Right forelimb (tissue), 1 donor: ENCODE data around the gene PARD6G.

ENCODE experiments used
- DNase-seq: peaks from one replicate; pipeline ENCODE4 v3.0.0-alpha.2; 2018

Gene PARD6G

DNA sequence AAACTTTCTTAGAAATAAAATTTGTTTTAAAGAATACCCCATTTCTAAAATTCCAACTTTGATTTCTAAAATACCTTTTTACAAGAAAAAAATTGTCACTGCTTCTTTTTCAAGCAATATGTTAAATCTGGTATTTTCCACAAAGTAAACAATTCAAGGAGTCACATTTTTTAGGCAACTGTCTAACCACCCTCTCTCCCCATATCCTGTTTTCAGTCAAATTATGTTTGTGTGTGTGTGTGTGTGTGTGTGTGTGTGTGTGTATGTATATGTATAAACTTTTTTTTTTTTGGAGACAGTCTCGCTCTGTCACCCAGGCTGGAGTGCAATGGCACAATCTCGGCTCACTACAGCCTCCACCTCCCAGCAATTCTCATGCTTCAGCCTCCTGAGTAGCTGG, 79.0 kb downstream of the PARD6G start:
- peak; percentile 9 for DNase-seq

DNA sequence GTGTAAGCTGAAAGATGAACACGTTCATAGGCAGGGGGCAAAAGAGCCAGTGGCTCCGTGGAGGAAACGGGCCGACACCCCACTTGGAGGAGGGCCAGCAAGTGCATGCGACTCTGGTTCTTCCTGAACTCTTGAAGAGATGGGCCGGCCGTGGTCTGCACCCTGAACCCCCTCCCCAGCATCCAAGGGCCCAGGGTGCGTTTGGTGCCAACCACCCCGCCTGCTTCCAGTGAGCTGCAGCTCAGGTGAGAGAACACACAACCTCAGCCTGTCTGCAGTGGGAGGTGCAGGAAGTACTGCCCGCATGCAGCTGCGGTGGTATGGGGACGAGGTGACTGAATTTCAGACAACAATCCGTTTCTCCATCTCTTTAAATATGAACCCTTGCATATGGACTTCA, 79.4 kb downstream of the PARD6G start:
- peak; percentile 39 for DNase-seq

DNA sequence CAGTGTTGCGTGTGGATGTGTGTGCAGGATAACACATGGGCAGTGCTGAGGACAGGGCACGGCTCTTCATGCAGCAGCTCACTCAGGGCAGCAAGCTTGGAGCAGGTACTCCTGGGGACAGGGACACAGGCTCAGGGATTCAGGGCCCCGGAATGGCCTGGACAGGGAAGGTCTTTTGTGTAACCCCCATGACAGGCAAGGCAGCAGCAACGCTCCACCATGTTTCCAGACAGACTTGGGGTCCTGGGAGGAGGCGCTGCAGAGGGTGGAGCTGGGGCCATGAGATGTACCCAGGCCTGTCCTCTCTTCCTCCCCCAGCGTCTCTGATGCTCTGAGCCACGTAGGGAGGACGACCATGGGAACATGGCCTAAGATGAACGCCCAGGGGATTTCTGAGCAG, 80.0 kb downstream of the PARD6G start:
- peak; percentile 32 for DNase-seq

DNA sequence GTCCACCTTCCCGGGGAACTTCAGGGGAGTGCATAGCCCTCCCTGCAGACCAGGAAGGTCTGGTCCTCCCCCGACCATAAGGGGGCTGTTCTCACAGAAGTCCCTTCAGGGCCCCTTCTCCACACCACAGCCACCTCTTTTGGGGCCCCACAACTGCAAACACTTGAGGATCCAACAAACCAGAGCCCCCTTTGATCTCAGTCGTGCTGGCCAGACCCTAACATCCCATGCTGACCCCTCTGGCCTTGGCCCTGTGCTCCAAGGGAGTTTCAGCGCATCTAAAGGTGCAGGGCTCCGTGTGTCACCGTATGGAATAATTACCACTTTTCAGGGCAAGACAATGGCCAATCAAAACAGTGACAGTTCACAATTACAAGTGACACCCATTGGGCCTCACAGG, 80.6 kb downstream of the PARD6G start:
- peak; percentile 27 for DNase-seq

DNA sequence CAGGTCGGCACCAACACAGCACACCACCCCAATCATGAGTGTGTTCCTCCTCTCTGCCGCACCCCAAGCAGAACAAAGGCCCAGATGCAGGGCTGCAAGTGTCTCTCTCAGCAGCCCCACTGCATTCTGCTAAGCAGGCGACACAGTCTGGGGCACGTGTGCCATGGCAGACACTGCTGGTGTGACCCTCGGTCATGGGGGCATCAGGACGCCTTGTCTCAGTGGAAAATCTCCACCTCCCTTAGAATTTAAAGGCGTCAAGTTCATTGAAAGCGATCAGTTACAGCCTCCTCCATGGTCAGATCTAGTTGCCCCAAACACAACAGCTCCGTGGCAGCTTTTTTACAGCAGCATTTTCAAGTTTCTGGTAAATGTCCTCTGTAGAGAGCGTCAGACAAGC, 81.1 kb downstream of the PARD6G start:
- peak; percentile 19 for DNase-seq

DNA sequence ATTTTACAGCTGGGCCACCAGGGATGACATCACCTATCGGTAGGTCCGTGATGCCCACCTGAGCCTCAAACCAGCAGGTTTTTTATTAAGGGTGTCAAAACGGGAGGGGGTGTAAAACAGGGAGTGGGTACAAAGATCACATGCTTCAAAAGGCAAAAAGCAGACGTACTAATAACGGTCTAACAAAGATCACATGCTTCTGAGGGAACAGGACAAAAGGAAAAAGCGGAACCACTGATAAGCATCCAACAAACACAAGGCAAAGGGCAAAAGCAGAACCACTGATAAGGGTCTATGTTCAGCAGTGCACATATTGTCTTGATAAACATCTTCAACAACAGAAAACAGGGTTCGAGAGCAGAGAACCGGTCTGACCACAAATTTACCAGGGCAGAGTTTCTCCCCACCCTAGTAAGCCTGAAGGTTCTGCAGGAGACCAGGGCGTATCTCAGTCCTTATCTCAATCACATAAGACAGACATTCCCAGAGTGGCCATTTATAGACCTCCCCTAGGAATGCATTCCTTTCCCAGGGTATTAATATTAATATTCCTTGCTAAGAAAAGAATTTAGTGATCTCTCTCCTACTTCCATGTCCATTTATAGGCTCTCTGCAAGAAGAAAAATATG, 82.5 kb downstream of the PARD6G start:
- DNase-seq: peak; percentile 5

DNA sequence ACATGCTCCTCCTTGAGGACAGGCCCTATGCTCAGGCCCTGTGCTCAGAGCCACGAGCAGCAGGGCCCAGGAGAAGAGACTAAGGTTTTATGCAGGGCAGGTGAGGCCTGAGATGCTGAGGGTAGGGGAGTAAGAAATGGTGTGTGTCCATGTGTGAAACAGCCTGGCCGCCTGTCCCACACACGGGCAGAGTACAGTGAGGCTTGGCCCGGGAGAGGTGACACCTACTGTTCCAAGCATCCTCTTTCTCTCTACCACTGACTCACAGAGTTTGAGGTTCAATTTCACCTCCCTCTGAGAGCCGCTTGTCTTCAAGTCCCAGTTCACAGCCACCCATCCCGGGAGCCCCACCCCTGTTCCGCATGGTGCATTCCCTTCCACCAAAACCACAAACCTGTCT, 84.1 kb downstream of the PARD6G start:
- DNase-seq: no peak

DNA sequence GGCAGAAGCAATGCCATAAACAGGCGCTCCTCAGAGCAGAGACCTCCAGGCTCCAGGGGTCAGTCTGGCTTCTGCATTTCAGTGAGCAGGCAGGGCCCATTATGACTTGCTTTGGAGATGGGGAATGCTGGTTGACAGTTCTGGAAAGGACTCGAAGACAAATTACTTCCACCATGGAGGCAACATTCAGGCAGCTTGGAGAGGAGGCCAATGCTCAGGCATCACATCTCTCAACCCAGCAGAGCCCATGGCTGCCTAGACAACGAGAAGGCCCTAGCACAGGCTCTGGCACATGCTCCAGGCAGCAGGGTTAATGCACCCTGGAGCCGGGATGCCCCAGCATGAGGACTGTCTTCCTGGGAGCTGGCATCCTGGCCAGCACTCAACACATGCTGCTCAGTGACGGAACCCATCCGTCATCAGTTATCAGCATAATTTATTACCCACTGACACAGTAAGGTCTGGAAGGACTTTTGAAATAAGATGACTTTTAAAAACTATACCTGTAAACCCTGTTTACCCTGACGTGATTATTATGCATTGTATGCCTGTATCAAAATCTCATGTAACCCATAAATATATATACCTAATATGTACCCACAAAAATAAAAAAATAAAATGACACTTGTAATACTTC, 85.4 kb downstream of the PARD6G start:
- peak; percentile 18 for DNase-seq

DNA sequence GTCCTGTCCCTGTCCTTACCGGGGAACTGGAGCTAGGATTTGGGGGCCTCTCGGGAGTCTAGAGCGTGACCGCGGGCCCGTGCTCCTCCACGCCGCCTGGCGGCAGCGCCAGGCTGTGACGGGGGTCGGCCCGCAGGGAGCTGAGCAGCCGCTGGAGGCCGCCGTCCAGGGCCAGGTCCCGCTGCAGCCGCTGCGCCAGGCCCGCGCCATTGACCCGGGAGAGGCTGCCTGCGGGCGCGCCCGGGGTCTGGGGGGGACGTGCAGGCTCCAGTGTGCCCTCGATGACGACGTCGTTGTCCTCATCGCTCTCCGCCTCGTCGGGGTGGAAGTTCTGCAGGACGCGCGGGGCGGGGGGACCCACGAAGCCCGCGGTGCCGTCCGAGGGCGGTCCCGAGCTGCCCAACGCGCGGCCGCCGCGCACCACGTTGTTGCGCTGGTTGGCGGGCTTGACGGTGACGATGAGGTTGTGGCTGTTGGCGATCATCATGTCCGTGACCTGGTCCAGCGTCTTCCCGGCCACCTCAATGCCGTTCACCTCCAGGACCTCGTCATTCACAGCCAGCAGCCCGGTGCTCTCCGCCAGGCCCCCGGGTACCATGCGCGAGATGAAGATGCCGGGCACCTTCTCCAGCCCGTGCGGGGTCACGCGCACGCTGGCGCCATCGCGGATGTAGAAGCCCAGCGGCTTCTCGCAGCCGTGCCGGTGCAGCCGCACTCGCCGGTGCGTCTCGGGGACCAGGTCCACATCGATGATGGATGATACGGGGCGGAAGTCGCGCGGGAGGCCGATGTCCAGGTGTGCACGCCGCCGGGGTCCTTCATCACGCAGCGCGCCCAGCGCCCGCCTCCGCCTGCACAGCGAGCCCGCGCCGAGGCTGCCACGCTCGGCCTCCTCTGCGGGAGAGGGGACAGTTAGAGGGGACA, 87.3 kb downstream of the PARD6G start:
- DNase-seq: peak; percentile 71

DNA sequence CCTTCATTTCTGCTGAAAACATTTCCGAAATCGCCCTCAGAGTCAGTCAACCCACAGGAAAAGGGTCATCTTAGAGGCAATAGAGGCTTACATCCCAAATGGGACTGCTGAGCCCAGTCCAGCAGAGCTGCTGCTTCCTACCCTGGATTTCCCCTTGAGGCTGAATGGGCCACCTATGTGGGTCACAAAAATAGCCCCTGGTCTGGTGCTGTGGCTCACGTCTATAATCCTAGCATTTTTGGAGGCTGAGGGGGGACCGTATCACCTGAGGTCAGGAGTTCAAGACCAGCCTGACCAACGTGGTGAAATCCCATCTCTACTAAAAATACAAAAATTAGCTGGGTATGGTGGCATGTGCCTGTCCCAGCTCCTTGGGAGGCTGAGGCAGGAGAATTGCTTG, 88.9 kb downstream of the PARD6G start:
- no peak for DNase-seq

DNA sequence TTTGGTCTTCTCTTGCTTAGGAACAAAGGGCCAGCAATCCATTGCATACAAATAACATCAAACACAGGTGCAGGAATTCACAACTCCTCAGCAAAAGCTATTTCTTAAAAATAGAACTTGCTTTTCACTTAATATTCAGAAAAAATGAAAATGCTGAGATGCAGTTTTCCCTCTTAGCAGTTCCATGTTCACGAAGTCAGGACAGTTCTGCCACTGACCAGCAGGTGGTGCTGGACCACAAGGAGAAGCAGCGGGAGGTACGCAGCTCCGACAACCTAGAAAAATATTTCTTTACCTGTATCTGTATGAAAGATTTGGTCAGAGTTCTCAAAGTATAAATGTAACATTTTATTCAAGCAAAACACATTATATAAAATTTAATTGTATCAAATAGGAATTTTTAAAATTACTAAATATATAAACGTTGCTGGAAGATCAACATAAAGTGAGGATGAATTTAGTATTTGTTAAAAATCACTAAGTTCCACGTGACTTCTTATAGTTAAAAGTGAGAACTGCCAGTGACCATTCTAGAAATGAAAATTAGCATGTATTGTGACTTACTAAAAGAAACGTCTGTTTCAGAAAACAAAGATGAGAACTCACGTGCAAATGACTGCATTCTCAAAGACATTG, 89.5 kb downstream of the PARD6G start:
- peak; percentile 81 for DNase-seq

DNA sequence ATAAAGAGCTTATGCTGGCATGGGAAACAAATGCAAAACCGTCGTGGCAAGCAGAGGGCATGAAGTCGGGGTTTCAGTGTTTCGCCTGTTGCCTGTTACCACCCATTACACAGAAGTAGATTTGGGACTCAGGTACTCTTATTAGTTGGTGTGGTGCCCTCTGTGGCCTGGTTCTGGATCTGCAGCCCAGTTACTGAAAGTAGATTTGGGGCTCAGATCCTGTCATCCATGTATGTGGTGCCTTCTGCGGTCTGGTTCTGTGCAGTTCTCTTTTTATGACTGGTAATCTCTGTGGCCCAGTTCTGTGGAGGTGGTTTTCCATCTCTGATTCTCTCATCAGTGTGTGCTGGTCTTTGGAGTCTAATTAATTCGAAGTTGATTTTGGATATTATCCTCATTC, 93.0 kb downstream of the PARD6G start:
- no peak for DNase-seq

DNA sequence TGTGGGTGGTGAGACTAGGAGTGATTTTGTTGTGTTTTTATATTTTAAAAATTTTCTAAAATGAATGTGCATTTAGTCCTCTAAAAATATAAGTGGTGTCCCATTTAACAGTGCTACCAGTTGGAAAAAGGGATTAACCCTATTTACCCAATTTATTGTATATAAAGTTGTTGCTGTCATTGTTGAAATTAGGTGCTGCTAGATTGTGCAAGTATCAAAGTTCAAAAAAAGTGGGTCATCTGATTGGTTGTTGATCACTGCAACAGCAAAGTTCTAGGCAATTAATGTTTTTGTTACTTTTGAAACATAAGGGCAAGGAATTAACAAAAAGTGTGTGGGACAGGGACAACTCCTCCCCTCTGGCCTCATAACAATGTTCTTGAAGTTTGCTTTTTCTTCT, 97.6 kb downstream of the PARD6G start:
- DNase-seq: no peak

DNA sequence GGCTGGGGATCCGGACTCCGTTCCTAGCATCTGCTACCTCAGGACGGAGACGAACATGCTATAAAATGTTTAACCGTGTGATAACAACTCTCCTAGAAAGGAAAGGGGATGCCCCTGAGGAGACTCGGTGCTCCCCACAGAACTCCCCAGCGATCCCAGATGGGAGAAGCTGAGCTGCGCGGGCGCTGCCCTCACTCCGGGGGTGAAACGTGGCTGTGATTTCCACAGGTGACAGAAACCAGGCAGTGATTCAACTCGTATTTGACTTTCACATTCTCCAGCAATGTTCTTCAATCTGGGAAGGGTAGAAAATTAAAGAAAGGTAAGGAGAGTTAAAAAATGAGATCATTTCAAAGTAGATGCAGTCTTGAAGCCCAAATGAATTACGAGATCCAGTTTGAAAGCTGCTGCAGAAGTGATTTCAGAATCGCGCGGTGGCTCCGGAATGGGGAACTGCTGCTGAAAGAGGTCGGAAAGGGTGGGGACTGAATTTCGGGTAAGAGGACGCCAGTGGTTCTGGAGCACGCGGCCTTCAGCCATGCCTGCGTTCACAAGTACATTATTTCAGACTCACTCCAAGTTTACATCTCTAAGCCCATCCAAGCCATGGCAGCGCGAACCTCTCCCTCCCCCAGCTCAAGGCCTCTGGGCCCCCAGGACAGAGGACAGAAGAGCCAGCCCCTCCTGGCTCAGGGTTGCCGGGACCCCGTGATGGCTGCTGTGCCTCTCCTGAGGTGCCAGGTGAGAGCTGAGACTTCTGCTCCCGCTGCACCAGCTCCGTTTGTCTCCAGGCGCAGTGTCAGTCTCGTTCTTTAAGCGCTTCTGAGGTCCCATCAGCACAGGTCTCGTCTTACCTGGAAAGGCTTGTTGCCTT, 98.8 kb downstream of the PARD6G start:
- DNase-seq: no peak

DNA sequence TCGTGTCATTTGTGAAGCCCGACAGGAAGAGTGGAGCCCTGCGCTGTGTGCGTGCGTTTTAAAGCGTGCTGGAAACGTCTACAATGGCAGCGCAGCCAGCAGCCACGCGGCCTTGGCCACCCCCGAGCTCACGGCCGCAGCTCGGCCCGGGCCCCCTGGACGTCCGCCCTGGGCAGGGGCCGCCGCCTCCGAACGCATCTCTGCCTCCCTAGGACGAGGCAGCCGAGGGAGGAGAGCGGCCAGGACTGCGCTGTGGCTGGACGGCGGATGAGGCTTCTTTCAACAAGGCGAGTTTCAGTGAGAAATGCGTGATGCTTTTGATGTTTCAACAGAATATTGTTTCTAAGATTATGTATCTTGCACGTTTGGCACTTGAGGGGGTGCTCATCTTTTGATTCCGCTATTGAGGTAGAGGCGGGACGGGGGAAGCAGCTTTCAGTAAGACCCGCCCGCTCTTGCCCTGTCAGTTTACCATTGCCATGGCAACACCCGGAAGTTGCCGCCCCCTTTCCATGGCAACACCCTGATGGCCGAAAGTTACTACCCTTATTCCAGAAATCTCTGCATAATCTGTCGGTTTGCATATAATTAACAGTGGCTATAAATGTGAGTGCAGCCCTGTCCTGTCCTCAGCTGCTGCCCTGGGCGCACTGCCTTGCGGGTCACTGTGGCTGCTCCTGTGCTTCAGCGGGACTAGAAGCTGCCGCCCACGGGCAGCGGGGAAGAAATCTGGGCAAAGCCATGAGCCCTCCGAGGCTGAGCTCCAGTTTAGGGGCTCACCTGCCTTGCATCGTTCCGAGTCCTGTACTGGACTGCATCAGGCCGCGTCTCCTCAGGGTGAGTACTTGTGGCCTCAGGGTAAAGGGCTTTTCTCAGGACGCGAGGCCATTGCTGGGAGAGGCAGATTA, 99.6 kb downstream of the PARD6G start:
- DNase-seq: peak; percentile 91

DNA sequence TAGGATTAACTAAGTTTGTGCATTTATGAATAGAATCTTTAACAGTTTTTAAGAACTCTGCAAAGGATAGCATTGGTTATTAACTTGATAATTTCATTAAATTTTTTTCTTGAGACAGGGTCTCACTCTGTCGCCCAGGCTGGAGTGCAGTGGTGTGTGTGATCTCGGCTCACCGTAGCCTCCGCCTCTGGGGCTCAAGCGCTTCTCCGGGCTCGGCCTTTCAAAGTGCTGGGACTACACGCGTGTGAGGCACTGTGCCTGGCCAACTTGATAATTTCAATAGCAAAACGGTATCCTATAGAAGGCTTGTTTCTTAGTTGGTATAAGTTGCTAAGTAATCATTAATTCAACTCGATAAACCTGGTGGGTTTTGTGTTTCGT, 100.3 kb downstream of the PARD6G start:
- DNase-seq: no peak

DNA sequence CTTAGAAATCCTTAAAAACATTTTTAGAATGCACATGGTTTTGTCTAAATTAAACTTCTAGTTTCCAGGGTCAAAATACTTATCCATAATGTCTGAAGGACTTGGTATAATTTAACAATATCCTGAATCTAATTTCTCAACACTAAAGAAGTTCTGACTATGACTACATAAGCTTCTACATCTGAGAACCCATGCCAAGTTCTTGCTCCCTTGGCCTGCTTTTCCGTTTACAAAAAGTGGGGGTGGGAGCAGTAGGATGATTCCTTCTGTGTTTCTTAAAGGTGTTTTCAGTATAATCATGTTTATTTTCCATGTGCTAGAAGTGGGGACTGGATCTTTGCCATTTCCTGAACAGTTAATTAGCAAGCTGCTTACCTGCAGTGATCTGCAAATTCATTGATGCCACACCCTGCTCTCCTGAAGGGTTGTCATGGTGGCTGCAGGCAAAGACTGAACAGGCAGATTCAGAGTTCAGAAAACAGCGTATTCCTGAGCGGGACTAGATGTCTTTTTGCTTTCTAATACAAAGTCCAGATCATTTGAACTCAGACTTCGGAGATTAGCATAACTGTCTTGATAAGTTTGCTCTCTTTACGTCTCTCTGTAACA, 102.0 kb downstream of the PARD6G start:
- DNase-seq: no peak

DNA sequence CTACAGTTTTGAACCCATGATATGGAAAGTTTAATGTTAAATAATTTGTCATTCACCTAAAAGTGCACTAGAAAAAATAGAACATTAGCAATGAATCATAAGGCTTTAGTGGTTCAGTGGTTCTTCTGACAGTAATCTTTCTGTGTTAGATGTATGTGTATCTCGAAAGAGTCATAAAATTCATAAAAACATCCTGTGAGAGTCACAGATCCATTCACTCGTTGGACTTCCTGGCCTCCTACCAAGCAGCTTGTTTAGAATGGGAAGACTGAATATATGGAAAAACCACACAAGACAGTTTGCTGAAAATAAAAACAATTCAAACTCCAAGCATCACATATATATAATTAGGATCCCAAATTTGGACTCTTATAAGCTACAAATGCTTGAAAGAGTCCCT, 103.4 kb downstream of the PARD6G start:
- no peak for DNase-seq

DNA sequence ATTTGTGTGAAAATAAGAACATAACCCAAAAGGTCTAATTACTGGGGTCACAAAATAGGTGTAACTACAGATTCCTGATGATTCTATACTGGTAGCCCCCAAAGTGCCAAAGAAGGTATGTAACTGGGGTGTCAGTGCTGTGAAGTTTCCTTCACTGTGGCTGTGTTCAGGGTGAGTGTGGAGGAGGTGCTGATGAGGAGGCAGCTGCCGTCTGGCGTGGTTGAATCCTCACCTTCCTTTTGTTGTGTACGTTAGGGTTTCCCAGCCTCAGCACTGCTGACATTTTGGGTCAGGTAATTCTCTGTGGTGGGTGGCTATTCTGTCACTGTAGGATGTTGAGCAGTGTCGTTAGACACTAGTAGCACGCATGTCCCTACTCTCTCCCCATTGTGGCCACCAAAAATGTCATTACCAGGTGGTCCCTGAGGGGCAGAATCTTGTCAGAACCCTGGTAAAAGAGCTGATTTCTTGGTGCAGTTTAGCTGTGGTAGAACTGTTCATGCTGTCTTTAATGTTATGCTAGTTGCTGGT, 106.8 kb downstream of the PARD6G start:
- no peak for DNase-seq

DNA sequence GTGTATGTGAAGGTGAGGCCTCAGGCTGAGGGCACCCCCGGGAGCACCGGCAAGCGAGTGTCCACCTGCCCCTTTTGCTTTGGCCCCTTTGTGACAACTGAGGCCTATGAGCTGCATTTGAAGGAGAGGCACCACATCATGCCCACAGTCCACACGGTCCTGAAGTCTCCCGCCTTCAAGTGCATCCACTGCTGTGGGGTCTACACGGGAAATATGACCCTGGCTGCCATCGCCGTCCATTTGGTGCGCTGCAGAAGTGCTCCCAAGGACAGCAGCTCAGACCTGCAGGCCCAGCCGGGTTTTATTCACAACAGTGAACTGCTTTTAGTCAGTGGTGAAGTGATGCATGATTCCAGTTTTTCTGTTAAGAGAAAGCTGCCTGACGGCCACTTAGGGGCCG, 109.3 kb downstream of the PARD6G start:
- no peak for DNase-seq

DNA sequence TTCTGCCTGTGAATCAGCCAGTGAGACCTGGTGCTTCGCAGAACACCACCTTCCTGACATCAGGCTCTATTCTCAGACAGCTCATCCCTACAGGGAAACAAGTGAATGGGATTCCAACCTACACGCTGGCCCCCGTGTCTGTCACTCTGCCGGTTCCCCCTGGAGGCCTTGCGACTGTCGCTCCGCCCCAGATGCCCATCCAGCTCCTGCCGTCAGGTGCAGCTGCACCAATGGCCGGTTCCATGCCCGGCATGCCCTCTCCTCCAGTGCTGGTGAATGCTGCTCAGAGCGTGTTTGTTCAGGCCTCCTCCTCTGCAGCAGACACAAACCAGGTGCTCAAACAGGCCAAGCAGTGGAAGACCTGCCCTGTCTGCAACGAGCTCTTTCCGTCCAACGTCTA, 110.2 kb downstream of the PARD6G start:
- DNase-seq: no peak
